Measurements from ENCODE around the gene PLEKHA5.
"Not testable (repeated sequence)": the region's sequence is repeated elsewhere in the genome, so short reads cannot be mapped to it uniquely, and the experiment has no call there.

The PLEKHA5 gene

DNA sequence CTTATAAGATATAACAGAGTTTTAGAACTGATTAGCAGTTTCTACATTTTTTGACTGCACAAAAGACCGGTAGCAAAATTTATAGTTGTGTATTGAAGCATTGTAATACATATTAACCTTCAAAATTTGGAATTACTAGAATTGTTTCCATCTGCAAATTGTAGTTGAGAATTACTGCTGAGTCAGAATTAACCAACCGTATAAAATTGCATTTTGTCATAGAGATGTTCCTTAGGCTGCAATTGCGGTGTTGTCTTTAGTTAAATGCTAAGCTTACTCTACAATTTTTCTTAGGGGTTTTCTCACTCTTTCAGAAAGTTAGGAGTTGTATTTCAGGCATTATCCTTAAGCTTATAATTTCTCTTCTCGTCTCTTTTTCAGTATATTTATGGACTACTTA lies 132.2 kb downstream of the PLEKHA5 start:
- DNase-seq (ENCODE audit: low read depth in 1 of 2, low spot score in 1 of 2) = no peak

GRCh38 chr12:19263672-19264071 lies 134.1 kb downstream of the PLEKHA5 start:
- DNase-seq (ENCODE audit: low read depth in 1 of 2, low spot score in 1 of 2) = no peak

GRCh38 chr12:19273482-19274330 lies 144.2 kb downstream of the PLEKHA5 start:
- DNase-seq (ENCODE audit: low read depth in 1 of 2, low spot score in 1 of 2) = peak in 1 of 2 donors; percentile 15

DNA sequence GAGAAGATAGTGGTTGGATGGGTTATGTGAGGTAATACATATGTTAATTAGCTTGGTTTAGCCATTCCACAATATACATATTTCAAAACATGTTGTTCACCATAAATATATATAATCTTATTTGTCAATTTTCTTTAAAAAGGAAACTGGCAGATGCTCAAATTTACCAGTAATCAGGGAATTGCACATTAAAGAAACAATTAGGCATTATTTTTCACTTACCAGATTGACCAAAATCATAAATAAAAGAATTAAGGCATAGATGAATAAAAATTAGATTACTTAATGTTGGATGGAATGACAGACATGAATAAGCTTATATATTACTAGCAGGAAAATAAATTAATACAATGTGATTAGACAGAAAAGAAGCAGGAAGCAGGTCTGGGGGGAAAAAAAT lies 147.2 kb downstream of the PLEKHA5 start:
- no peak for DNase-seq (ENCODE audit: low read depth in 1 of 2, low spot score in 1 of 2)

- DNase-seq (ENCODE audit: low read depth in 1 of 2, low spot score in 1 of 2) = no peak
Observed at GRCh38 chr12:19277711-19278110, 148.2 kb downstream of the PLEKHA5 start.

DNA sequence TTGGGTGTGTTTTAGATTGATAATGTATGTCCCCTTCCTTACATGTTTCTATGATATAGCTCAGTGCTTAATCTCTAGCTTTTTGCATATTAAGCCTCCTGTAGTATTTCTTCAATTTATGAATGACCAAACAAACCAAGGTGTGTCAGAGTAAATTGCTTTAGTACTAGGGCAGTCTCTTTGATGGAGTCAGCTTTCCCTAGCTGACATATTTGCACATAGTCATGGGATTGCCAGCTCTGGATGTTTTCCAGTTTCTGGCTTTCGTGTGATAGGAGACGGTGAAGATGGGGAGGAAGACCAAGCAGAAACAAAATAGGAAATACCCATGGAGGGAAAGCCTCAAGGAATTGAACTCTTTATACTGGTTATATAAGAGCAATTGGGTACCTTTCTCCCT lies 148.9 kb downstream of the PLEKHA5 start:
- no peak for DNase-seq (ENCODE audit: low read depth in 1 of 2, low spot score in 1 of 2)

DNA sequence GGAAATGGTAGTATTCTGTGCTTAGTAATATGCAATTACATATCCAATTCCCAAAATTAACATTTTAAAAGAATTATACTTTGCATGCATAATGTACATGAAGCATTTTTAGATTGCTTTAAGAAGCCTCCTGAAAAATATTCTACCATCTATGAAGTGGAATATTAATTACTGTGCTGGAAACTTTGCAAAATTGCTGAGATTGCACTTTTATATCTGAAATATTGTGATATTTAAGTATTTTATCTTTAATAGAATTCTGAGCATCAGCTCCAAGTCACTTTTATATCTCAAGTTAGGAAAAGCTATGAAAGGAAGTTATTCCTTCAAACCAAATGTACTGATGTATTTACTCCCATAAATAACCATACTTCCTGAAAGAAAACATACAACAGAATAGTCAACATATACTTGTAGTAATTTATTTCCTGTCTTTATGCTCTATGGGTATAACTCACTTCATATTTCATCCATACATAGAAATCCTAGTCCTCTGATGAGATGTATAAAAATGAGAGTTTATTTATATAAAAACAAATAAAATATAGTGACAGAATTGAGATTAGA lies 152.7 kb downstream of the PLEKHA5 start:
- DNase-seq (ENCODE audit: low read depth in 1 of 2, low spot score in 1 of 2) = no peak

DNA sequence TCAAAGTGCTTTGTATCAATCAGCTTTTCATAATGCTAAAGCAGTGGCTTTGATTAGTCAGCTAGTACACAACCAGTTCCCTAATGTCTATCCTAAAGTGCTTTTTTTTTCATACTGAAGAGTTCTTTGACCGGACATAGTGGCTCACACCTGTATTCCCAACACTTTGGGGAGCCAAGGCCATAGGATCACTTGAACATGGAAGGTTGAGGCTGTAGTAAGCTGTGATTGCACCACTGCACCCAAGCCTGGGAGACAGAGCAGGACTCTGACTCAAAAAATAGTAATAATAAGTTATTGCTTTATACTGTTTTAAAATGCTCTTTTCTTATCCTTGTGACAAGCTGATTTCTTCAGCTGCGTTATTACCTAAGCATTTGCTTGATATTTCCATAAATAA lies 155.1 kb downstream of the PLEKHA5 start:
- DNase-seq (ENCODE audit: low read depth in 1 of 2, low spot score in 1 of 2) = no peak

GRCh38 chr12:19285793-19286448 lies 156.4 kb downstream of the PLEKHA5 start:
- no peak for DNase-seq (ENCODE audit: low read depth in 1 of 2, low spot score in 1 of 2)

GRCh38 chr12:19287302-19287701 lies 157.8 kb downstream of the PLEKHA5 start:
- DNase-seq (ENCODE audit: low read depth in 1 of 2, low spot score in 1 of 2) = no peak

- DNase-seq (ENCODE audit: low read depth in 1 of 2, low spot score in 1 of 2) = no peak
Observed at GRCh38 chr12:19288161-19288560, 158.6 kb downstream of the PLEKHA5 start.

DNA sequence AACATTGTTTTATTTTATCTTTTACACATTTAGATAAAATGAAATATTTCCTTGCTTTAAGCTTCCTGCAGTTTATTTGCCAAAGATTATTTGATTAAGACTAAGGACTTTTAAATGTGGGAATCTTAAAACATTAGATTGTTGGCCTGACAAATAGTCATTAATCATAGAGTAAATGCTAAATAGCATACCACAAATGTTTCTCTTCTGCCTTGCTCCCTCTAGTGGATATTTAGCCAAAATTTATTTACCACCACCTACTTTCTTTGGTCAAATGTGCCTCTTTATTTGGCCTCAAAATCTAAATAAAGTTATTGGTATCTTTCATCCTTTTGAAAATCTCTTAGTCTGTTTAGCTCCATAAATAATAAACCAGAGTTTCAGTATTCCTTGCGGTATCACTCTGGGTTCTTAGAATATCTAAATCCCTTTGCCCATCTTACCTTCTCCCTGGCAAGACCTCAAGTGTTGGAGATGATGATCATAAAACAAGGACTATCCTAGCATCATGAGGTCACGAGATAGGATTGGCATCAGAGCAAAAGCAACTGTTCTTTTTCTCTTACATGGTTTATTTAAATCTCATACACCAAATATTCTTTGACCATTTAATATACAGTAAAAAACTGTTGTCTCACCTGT lies 159.2 kb downstream of the PLEKHA5 start:
- no peak for DNase-seq (ENCODE audit: low read depth in 1 of 2, low spot score in 1 of 2)

DNA sequence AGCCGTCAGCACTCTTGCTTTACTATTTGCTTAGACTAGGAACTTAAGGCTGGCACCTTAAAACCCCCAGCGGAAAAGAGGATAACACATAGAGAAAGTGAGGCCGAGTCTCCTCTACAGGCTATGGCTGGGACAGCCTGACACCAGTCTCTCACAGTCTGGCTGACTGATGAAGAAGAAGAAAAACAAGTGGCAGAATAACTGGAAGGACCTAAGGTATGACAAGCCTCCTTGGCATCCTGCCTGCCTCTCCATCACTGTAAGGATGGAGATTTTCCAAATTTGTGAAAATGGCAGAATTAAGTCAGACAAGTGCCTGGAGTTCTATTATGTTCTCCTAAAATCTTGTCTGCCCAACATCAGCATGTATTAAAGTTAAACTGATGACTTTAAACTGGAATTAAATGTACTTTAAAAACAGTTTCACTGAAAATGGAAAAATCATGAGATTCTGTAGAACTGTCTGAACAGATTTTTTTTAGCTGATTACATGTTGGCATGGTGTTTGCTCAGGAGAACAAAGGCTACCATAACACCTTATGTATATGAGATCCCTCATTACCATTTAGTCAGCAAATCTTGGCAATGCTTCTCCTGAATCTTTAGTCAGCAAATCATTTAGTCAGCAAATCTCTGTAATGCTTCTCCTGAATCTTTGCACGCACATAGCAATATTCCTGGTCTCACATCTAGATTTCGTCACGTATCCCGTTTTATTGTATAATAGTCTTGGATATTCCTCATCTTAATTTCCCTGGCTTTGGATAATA lies 169.5 kb downstream of the PLEKHA5 start:
- DNase-seq (ENCODE audit: low read depth in 1 of 2, low spot score in 1 of 2) = no peak

GRCh38 chr12:19299765-19300164 lies 170.2 kb downstream of the PLEKHA5 start:
- DNase-seq (ENCODE audit: low read depth in 1 of 2, low spot score in 1 of 2) = no peak

DNA sequence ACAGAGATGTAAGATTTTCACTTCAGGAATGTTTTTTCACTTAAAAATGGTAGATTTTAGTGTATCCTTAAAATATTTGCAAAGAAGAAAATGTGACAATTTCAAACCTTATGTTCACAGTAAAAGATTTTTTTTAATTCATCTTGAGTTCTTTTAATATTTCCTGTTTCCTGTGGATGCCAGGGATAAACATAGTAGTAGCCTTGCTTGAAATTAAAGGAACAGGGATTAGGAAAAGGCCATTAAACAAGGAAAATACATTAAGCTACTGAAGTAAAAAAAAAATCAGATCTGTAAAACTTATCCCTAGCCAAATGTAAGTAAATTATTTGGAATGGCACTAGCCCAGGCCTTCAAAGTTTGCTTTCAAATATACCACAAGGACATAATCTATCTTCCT lies 171.7 kb downstream of the PLEKHA5 start:
- no peak for DNase-seq (ENCODE audit: low read depth in 1 of 2, low spot score in 1 of 2)

DNA sequence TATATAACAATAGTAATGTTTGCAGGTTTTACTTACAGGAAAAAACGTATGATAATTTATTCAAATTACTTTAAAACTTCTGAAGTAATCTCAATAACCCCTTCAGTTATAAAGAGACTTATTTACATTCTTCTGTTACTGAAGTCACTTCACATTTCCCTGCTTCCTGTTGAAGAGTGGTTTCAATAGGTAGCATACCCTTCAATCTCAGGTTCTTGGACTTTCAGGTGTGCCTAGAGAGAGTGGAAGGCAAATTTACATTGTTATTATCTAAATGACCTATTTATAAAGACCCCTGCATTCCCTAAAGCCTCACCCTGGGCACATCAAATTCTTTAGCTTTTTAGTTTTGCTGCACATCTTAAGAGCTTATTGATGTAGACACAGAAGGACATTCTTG lies 172.2 kb downstream of the PLEKHA5 start:
- no peak for DNase-seq (ENCODE audit: low read depth in 1 of 2, low spot score in 1 of 2)

DNA sequence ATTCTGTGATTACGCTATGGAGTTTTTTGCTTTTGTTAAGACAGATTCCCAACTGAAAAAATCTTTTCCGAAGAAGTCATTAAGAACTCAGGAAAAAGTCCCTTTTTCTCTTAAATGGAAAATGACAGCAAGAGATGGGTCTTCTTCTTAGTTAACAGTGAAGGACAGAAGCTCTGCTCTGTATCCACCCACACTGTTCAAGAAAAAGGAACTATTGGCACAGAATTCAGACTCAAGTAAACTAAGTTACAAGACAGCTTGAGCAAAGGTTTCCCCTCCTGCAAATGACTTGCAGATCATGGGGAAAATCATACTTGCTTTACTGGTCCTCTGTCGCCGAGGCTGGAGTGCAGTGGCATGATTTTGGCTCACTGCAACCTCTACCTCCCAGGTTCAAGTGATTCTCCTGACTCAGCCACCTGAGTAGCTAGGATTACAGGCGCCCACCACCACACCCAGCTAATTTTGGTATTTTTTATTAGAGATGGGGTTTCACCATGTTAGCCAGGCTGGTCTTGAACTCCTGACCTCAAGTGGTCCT lies 172.6 kb downstream of the PLEKHA5 start:
- DNase-seq (ENCODE audit: low read depth in 1 of 2, low spot score in 1 of 2) = no peak

GRCh38 chr12:19303496-19303895 lies 174.0 kb downstream of the PLEKHA5 start:
- DNase-seq (ENCODE audit: low read depth in 1 of 2, low spot score in 1 of 2) = no peak

DNA sequence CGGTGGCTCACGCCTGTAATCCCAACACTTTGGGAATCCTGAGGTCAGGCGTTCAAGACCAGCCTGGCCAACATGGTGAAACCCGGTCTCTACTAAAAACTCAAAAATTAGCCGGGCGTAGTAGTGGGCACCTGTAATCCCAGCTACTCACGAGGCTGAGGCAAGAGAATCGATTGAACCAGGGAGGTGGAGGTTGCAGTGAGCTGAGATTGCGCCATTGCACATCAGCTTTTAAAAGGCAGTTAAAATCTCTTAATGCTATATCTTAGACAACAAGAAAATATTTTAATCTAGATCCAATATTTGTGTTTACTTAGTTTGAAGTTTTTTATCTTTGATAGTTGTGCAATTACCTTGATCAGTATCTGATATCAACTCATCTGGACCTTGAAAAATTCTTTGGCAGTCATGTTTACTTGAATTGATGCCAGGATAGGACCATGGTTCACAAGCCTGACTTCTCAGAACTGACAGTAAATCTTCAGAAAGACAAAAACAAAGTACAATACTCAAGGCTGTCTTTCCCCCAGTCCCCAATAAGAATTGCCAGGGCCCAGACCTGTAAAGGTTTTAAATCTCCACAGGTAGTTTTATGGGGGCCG lies 174.7 kb downstream of the PLEKHA5 start:
- DNase-seq (ENCODE audit: low read depth in 1 of 2, low spot score in 1 of 2) = no peak

- DNase-seq (ENCODE audit: low read depth in 1 of 2, low spot score in 1 of 2) = not testable (repeated sequence)
Observed at GRCh38 chr12:19305621-19306020, 176.1 kb downstream of the PLEKHA5 start.

Data from activated CD4-positive, alpha-beta T cell treated with anti-CD3 and anti-CD28 coated beads, Interleukin-2, amount 50 U/mL, for 24 hours (primary cell).